Activated B cell treated with CpG ODN at 0.5 μM for 24 hours (primary cell): ENCODE data around the gene RND1. TPM values are rescaled to one million over a fixed set of nuclear protein-coding genes. Genes with fewer than 3 reads are reported as not detected.
"Not testable (repeated sequence)": the region's sequence is repeated elsewhere in the genome, so short reads cannot be mapped to it uniquely, and the experiment has no call there.

ENCODE experiments used
- ATAC-seq: fragments of 200-7000 bp; cut with Tn5 transposase; one replicate; pipeline ENCODE4 v1.10.0; 2021; ENCODE audit warnings: low read depth, mild to moderate bottlenecking, moderate library complexity
- CTCF ChIA-PET: fragments of 350-600 bp; sonication (Branson Sonifier 250); formaldehyde crosslinking; loops from one replicate; lab custom pipeline; 2021; ENCODE audit warnings: antibody characterized with exemption; lab: Charles Lee
- POLR2A ChIA-PET: fragments of 350-600 bp; sonication (Branson Sonifier 250); formaldehyde crosslinking; loops from one replicate; lab custom pipeline; 2021; ENCODE audit warnings: antibody characterized with exemption; lab: Charles Lee
- DNase-seq: peaks from one replicate; pipeline ENCODE4 v3.0.0; 2022
- H3K27ac Mint-ChIP-seq: one replicate; pipeline ENCODE4 v1.8.0; 2020; ENCODE audit warnings: mixed read lengths
- H3K27me3 Mint-ChIP-seq: one replicate; pipeline ENCODE4 v1.8.0; 2021; ENCODE audit warnings: mixed read lengths
- H3K36me3 Mint-ChIP-seq: one replicate; pipeline ENCODE4 v1.8.0; 2021; ENCODE audit warnings: low read depth, mixed read lengths
- H3K4me1 Mint-ChIP-seq: one replicate; pipeline ENCODE4 v1.8.0; 2021; ENCODE audit warnings: mixed read lengths
- H3K4me3 Mint-ChIP-seq: one replicate; pipeline ENCODE4 v1.8.0; 2020; ENCODE audit warnings: mild to moderate bottlenecking, mixed read lengths
- H3K9me3 Mint-ChIP-seq: one replicate; pipeline ENCODE4 v1.8.0; 2020; ENCODE audit warnings: mixed read lengths
- intact Hi-C: fragments of 100-400 bp; cut with micrococcal nuclease; formaldehyde crosslinking; loops from one replicate; pipeline ENCODE4 v1.15.1; 2024
- total RNA-seq: library from RNA; stranded (reverse); gene quantifications from 2 replicates; pipeline ENCODE4 v1.2.3, GENCODE V29; 2022
- TF ChIP-seq, protein P1 (sequence below): fragments of 200-600 bp; IDR thresholded peaks from one replicate; pipeline ENCODE4 v1.8.0; 2022; ENCODE audit warnings: antibody characterized with exemption, mild to moderate bottlenecking

The RND1 gene
- total RNA-seq, 1 donor from 2014 or later: 5.9 TPM

GRCh38 chr12:48851883-48852733 lies 13.6 kb downstream of the RND1 start, which contains the start of gene DDX23:
DDX23 (minus strand) TSS chr12:48852163; CDS start chr12:48845782, 6,381 bp downstream.
- Mint-ChIP-seq H3K9me3 (no peaks in the 10 kb centered on the region), H3K4me3 (peak within 1 kb of the TSS; percentile 98)

GRCh38 chr12:48842021-48842420 lies 23.6 kb downstream of the RND1 start:
- H3K9me3 Mint-ChIP-seq, H3K27ac Mint-ChIP-seq, POLR2A ChIA-PET, intact Hi-C loops, H3K4me3 Mint-ChIP-seq, H3K4me1 Mint-ChIP-seq, H3K27me3 Mint-ChIP-seq, CTCF ChIA-PET, ATAC-seq, DNase-seq: not testable (repeated sequence)
- peaks cover 71% of the 10 kb centered on the region for H3K36me3 Mint-ChIP-seq

More at GRCh38 chr12:48851883-48852733, 13.6 kb downstream of the RND1 start, which contains the start of gene DDX23:
- intact Hi-C loops: loop anchor here (1.0 to 5.0 kb wide), 5 partner anchors 13 to 280 kb away; partner anchors contain the start of genes CACNB3, PRKAG1, RND1 and TUBA1B
- CTCF ChIA-PET: interaction anchor here (0.7 to 8.5 kb wide), 24 partner anchors 13 to 246 kb away, joined by 3 to 207 read pairs (median 5); partner anchors contain the start of genes ARF3, FKBP11, RND1 and WNT1
- TF ChIP-seq, protein P1, sequence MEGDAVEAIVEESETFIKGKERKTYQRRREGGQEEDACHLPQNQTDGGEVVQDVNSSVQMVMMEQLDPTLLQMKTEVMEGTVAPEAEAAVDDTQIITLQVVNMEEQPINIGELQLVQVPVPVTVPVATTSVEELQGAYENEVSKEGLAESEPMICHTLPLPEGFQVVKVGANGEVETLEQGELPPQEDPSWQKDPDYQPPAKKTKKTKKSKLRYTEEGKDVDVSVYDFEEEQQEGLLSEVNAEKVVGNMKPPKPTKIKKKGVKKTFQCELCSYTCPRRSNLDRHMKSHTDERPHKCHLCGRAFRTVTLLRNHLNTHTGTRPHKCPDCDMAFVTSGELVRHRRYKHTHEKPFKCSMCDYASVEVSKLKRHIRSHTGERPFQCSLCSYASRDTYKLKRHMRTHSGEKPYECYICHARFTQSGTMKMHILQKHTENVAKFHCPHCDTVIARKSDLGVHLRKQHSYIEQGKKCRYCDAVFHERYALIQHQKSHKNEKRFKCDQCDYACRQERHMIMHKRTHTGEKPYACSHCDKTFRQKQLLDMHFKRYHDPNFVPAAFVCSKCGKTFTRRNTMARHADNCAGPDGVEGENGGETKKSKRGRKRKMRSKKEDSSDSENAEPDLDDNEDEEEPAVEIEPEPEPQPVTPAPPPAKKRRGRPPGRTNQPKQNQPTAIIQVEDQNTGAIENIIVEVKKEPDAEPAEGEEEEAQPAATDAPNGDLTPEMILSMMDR: no peak
- peaks cover 25% of the 10 kb centered on the region for H3K36me3 Mint-ChIP-seq
- DNase-seq (peak; percentile 75), ATAC-seq (peak; percentile 98)
- POLR2A ChIA-PET: interaction anchor here (0.5 to 4.0 kb wide), 34 partner anchors 13 to 1706 kb away, joined by 3 to 53 read pairs (median 4); partner anchors contain the start of genes ARF3, CACNB3, CCNT1 and FKBP11
- peaks cover 36% of the 10 kb centered on the region for H3K4me1 Mint-ChIP-seq
- H3K27me3 Mint-ChIP-seq: no peaks in the 10 kb centered on the region
- peak within 1 kb of the TSS; percentile 93 for H3K27ac Mint-ChIP-seq

- H3K27ac Mint-ChIP-seq: no peak overlapping the region
- H3K9me3 Mint-ChIP-seq: no peaks in the 10 kb centered on the region
- no peaks in the 10 kb centered on the region for H3K27me3 Mint-ChIP-seq
- H3K4me3 Mint-ChIP-seq: no peak overlapping the region
- ChIA-PET CTCF (no interaction called here), POLR2A (no interaction called here)
- no peaks in the 10 kb centered on the region for H3K4me1 Mint-ChIP-seq
- no peak for ATAC-seq
- TF ChIP-seq, protein P1: no peak
- intact Hi-C loops: no loop called here
- no peak for DNase-seq
- H3K36me3 Mint-ChIP-seq: peaks cover 72% of the 10 kb centered on the region
Observed at GRCh38 chr12:48838048-48838447, 27.6 kb downstream of the RND1 start.

GRCh38 chr12:48832321-48833060 lies 33.2 kb downstream of the RND1 start:
- ChIA-PET POLR2A (no interaction called here), CTCF (no interaction called here)
- DNase-seq (no peak), ATAC-seq (no peak)
- Mint-ChIP-seq H3K4me1 (no peaks in the 10 kb centered on the region), H3K27me3 (no peaks in the 10 kb centered on the region), H3K9me3 (no peaks in the 10 kb centered on the region), H3K36me3 (peaks cover 85% of the 10 kb centered on the region), H3K4me3 (no peak overlapping the region), H3K27ac (no peak overlapping the region)
- TF ChIP-seq, protein P1: no peak
- intact Hi-C loops: no loop called here

DNA sequence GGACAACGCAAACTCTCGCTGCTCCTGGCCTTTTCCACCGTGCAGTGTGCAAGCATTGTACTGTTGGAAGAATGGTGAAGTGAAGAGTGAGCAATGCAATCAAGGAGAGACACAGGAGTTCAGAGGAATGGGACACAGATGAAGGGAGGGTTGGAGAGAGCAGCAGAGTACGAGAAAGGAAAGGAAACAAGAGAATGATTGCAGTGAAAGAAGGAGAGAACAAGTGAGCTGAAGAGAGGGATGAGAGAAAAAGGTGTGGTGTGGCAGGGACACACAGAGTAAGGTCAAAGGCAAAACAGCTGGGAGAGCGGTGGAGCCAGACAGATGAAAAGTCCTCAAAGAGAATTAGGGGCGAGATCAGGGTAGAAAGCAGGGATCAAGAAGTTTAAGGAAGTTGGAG lies 34.4 kb downstream of the RND1 start:
- H3K27me3 Mint-ChIP-seq: no peaks in the 10 kb centered on the region
- peaks cover 72% of the 10 kb centered on the region for H3K36me3 Mint-ChIP-seq
- ChIA-PET CTCF (no interaction called here), POLR2A (no interaction called here)
- H3K9me3 Mint-ChIP-seq: no peaks in the 10 kb centered on the region
- intact Hi-C loops: no loop called here
- ATAC-seq (no peak), DNase-seq (no peak)
- no peaks in the 10 kb centered on the region for H3K4me1 Mint-ChIP-seq
- TF ChIP-seq, protein P1: no peak
- no peak overlapping the region for H3K27ac Mint-ChIP-seq
- no peak overlapping the region for H3K4me3 Mint-ChIP-seq
